ENCODE data around the gene SLC7A8.

Gene SLC7A8

GRCh38 chr14:23160924-23161522, 22.4 kb downstream of the SLC7A8 start:
- Histone ChIP-seq H3K4me3 (ENCODE audit: low read length) (no peak overlapping the region), H2AFZ (ENCODE audit: low read depth, low read length) (no peak overlapping the region), H3K4me2 (ENCODE audit: low read length) (no peak overlapping the region), H3K9ac (ENCODE audit: low read length) (no peak overlapping the region), H3K4me1 (ENCODE audit: low read length) (no peaks in the 10 kb centered on the region), H3K27ac (ENCODE audit: low read length) (no peak overlapping the region), H3K36me3 (replicated peaks; ENCODE audit: low read depth, low read length) (no peaks in the 10 kb centered on the region), H3K79me2 (ENCODE audit: low read length) (no peaks in the 10 kb centered on the region), H3K27me3 (ENCODE audit: low read depth, low read length) (peaks cover 23% of the 10 kb centered on the region), H4K20me1 (ENCODE audit: insufficient read depth, low read length) (no peaks in the 10 kb centered on the region), H3K9me3 (ENCODE audit: insufficient read depth, low read length) (no peaks in the 10 kb centered on the region)
- TF ChIP-seq EZH2phosphoT487 (IDR thresholded peaks at IDR 0.05; ENCODE audit: low read depth) (no peak), CTCF (IDR thresholded peaks at IDR 0.05; ENCODE audit: low read depth, low read length) (no peak)

GRCh38 chr14:23159532-23159931, 23.9 kb downstream of the SLC7A8 start:
- H3K79me2 ChIP-seq (ENCODE audit: low read length) = no peaks in the 10 kb centered on the region
- no peaks in the 10 kb centered on the region for H4K20me1 ChIP-seq (ENCODE audit: insufficient read depth, low read length)
- no peak overlapping the region for H2AFZ ChIP-seq (ENCODE audit: low read depth, low read length)
- no peaks in the 10 kb centered on the region for H3K4me1 ChIP-seq (ENCODE audit: low read length)
- no peak overlapping the region for H3K4me3 ChIP-seq (ENCODE audit: low read length)
- H3K27ac ChIP-seq (ENCODE audit: low read length) = no peak overlapping the region
- TF ChIP-seq EZH2phosphoT487 (IDR thresholded peaks at IDR 0.05; ENCODE audit: low read depth) = no peak
- TF ChIP-seq CTCF (IDR thresholded peaks at IDR 0.05; ENCODE audit: low read depth, low read length) = no peak
- H3K27me3 ChIP-seq (ENCODE audit: low read depth, low read length) = peaks cover 23% of the 10 kb centered on the region
- H3K9me3 ChIP-seq (ENCODE audit: insufficient read depth, low read length) = no peaks in the 10 kb centered on the region
- H3K36me3 ChIP-seq (replicated peaks; ENCODE audit: low read depth, low read length) = no peaks in the 10 kb centered on the region
- H3K9ac ChIP-seq (ENCODE audit: low read length) = no peak overlapping the region
- no peak overlapping the region for H3K4me2 ChIP-seq (ENCODE audit: low read length)

GRCh38 chr14:23158779-23159178, 24.7 kb downstream of the SLC7A8 start:
- H3K27ac ChIP-seq (ENCODE audit: low read length) = no peak overlapping the region
- peaks cover 23% of the 10 kb centered on the region for H3K27me3 ChIP-seq (ENCODE audit: low read depth, low read length)
- no peaks in the 10 kb centered on the region for H3K79me2 ChIP-seq (ENCODE audit: low read length)
- H3K9me3 ChIP-seq (ENCODE audit: insufficient read depth, low read length) = no peaks in the 10 kb centered on the region
- H3K4me1 ChIP-seq (ENCODE audit: low read length) = no peaks in the 10 kb centered on the region
- H3K4me3 ChIP-seq (ENCODE audit: low read length) = no peak overlapping the region
- no peak overlapping the region for H3K9ac ChIP-seq (ENCODE audit: low read length)
- TF ChIP-seq CTCF (IDR thresholded peaks at IDR 0.05; ENCODE audit: low read depth, low read length) (no peak), EZH2phosphoT487 (IDR thresholded peaks at IDR 0.05; ENCODE audit: low read depth) (no peak)
- H3K4me2 ChIP-seq (ENCODE audit: low read length) = no peak overlapping the region
- no peaks in the 10 kb centered on the region for H4K20me1 ChIP-seq (ENCODE audit: insufficient read depth, low read length)
- no peak overlapping the region for H2AFZ ChIP-seq (ENCODE audit: low read depth, low read length)
- H3K36me3 ChIP-seq (replicated peaks; ENCODE audit: low read depth, low read length) = no peaks in the 10 kb centered on the region

- Histone ChIP-seq H3K79me2 (ENCODE audit: low read length) (no peaks in the 10 kb centered on the region), H3K4me3 (ENCODE audit: low read length) (no peak overlapping the region), H3K4me1 (ENCODE audit: low read length) (no peaks in the 10 kb centered on the region), H3K4me2 (ENCODE audit: low read length) (no peak overlapping the region), H2AFZ (ENCODE audit: low read depth, low read length) (no peak overlapping the region), H3K9me3 (ENCODE audit: insufficient read depth, low read length) (no peaks in the 10 kb centered on the region), H3K27ac (ENCODE audit: low read length) (no peak overlapping the region), H3K9ac (ENCODE audit: low read length) (no peak overlapping the region), H3K27me3 (ENCODE audit: low read depth, low read length) (peaks cover 36% of the 10 kb centered on the region), H3K36me3 (replicated peaks; ENCODE audit: low read depth, low read length) (no peaks in the 10 kb centered on the region), H4K20me1 (ENCODE audit: insufficient read depth, low read length) (no peaks in the 10 kb centered on the region)
- no peak for TF ChIP-seq EZH2phosphoT487 (IDR thresholded peaks at IDR 0.05; ENCODE audit: low read depth)
- no peak for TF ChIP-seq CTCF (IDR thresholded peaks at IDR 0.05; ENCODE audit: low read depth, low read length)
These were observed 28.4 kb downstream of the SLC7A8 start for GRCh38 chr14:23154964-23155587.
